Left ventricle myocardium superior (tissue), 1 donor: ENCODE measurements around the gene UFD1. TPM values are rescaled to one million over a fixed set of nuclear protein-coding genes. Genes with fewer than 3 reads are reported as not detected.

ENCODE experiments used
- ATAC-seq: fragments of 200-7000 bp; cut with Tn5 transposase; one replicate; pipeline ENCODE4 v1.9.1; 2020; ENCODE audit warnings: mild to moderate bottlenecking, moderate library complexity
- DNase-seq: peaks from one replicate; pipeline ENCODE4 v3.0.0-alpha.2; 2020
- intact Hi-C: fragments of 100-400 bp; cut with micrococcal nuclease; formaldehyde crosslinking; loops from one replicate; pipeline ENCODE4 v1.11.0; 2022
- total RNA-seq: library from RNA; stranded (reverse); fragmentation: NEBNext Ultra II Directional; extraction: Animal tissue kit (Norgen Biotek cat#: 25700); gene quantifications from one replicate; pipeline ENCODE4 v1.2.1, GENCODE V29; 2021
- donor health status: DM: no; HTN: yes; CAD: no; lungs with severe emphysema.

UFD1 gene
- total RNA-seq, 1 donor from 2014 or later: 44.5 TPM

DNA sequence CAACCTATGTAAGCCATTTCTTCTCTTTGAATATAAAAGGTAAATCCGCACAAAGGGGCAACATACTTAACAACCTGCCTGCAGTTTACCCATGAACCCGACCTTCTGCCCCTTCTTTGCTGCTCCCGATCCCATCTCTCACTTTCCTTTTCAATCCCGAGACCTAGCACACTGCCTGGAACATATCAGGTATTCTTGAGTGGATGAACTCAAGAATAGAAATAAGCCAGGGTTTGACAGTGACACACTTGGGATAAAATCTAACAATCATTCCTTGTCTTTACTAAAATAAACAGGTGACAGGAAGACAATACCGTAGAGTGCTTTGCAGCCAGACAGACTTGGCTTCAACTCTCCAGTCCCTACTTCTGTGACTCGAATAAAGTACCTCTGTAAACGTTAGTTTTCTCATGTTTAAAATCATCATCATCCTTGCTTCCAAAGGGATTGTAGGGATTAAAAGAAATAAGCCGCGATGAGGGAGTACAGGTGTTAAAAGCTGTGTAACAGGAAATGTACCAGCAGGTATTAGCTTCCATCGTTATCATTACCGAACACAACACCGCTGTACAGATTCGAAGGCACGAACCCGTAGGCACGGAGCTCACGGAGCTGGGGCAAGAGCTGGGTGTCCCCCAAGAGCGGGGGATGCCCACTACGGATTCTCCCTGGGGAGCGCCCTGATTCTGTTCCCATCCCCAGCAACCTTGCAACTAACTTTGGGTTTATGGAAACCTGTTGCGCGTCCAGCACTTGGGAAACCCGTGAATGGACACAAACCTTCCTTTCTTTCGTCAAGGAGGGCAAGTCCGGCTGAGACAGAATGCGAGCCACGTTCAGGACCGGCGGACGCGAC is 720 bp downstream of the UFD1 start:
- intact Hi-C loops: no loop called here
- ATAC-seq (no peak), DNase-seq (no peak)

DNA sequence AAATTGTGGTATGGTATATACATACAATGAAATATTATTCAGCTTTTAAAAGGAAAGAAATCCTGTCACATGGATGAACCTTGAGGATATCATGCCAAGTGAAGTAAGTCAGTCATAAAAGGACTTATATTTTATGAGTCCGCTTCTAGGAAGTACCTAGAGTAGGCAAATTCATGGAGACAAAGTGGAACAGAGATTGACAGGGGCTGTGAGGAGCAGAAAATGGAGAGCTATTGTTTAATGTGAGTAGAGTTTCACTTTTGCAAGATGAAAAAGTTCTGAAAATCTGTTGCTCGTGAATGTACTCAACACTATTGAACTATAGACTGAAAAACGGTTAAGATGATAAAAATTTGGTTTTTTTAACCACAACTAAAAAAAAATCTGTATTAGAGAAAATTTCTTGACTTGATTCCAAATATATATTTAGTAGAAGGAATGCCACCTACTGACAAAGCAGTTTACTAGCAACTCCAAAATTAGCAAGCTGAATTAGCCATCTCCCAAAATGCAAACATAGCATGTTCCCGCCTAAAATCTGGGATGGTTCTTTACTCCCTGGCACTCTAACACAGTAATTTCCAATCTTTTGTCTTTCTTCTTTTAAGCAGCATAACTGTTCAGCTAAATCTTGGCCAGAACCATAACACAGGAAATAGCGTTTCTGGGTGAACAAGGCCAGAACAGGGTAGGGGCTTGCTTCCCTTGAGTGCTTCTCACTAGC is 1.5 kb downstream of the UFD1 start:
- ATAC-seq (no peak), DNase-seq (no peak)
- intact Hi-C loops: no loop called here

DNA sequence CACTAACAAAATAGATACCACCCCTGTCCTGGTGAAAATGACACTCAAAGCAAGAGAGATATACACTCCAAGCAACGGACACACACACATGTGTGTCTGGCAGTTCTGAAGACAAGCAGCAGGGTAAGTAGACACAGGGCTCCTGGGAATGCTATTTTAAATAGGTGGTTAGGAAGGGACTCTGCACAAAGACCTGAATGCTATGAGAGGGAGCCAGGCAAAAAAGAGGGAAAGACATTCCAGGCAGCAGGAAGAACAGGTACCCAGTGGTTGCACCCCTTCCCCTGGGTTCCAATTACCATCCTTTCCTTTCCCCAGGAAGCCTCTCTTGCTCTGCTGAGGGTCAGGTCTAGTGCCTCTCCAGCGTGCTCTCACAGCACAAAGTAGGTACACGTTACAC is 3.0 kb downstream of the UFD1 start:
- ATAC-seq (no peak), DNase-seq (no peak)
- intact Hi-C loops: no loop called here

DNA sequence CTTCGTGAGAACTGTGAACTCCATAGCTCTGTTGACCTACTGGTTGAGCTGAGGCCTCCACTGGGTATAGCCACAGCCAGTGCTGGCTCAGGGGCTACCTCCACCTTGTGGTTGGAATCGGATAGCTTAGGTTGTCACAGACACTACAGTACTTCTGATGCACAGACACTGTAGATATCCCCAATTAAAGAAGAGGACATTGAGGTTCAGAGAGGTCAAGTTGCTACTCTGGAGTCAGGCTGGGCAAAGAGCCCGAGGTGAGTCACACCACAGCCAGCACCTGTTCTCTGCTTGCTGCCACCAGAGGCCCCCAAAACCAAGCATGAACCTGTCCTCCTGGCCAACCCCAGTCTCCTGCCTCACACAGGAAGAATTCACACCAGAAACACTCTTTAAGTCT is 5.4 kb downstream of the UFD1 start:
- intact Hi-C loops: no loop called here
- ATAC-seq (no peak), DNase-seq (no peak)

DNA sequence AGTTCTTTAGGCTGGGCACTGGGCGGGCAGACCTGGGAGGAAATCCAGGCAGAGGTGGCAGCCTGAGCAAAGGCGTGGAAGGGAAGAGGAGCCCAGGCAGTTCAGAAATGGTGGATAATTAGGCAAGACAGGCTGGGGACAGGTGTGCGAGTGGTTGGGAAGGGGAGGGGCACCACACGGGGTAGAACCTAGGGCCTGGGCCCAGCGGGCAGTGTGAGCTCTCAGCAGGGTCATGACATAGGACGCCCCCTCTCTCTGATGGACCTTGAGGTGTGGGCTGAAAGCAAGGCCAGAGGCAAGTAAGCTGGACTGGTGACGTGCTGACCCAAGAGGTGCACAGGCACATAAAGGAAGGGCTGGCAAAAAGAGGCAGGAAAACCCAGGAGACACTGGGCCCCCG is 6.8 kb downstream of the UFD1 start:
- DNase-seq (no peak), ATAC-seq (no peak)
- intact Hi-C loops: no loop called here

DNA sequence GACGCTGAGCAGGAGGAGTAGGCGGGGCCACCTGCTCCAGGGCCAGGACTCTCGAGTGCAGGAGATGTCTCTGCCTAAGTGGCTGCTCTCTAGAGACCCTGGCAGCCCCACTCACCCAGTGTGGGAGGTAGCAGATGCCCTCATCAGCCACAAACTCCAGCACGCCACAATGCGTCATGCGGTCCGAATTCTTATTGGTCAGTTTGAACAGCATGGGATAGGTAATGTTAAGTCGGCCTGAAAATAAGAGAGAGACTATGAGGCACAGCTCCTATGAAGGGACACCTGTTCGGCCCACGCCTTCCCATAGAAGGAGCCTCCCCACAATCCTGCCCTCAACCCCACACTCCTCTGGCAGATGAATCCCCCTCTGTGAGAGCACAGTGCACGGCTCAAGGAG is 7.4 kb downstream of the UFD1 start:
- no peak for DNase-seq
- ATAC-seq: no peak
- intact Hi-C loops: no loop called here

DNA sequence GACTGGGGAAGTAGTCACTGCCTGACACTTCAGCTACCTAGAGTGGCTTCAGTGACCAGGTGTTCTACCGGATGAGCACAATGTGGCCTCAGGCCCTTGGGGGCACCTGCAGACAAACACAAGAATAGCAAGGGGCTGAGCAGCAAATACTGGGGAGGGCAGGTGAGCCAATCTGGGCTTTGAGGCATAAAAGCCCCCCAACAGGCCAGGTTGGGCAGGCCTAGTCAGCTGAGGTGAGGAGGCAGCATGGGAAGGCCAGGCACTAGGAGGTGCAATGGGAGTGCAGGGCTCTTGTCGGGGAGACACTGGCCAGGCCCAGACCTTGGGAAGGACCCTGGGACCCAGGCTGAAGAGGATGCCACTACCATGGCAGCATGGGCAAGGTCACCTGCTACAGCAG is 9.0 kb downstream of the UFD1 start:
- intact Hi-C loops: no loop called here
- no peak for DNase-seq
- no peak for ATAC-seq

DNA sequence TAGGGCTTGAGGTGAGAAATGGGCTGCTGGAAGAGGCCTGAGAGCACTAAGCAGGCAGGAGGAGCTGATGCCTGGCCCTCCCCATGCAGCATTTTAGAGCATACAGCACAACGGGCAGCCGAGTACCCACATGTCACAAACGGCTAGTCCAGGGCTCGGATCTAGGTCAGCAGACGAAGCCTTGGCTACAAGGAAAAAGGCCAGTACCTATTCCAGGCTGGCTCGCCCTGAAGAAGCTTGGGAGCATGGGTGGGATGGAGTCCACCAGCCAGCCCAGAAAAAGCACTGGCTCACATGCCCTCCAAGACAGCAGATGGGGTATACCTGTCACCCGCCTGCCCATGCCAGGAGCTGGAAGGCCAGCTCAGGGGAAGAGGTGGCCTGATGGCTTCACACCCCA is 9.6 kb downstream of the UFD1 start:
- intact Hi-C loops: no loop called here
- DNase-seq: no peak
- no peak for ATAC-seq

DNA sequence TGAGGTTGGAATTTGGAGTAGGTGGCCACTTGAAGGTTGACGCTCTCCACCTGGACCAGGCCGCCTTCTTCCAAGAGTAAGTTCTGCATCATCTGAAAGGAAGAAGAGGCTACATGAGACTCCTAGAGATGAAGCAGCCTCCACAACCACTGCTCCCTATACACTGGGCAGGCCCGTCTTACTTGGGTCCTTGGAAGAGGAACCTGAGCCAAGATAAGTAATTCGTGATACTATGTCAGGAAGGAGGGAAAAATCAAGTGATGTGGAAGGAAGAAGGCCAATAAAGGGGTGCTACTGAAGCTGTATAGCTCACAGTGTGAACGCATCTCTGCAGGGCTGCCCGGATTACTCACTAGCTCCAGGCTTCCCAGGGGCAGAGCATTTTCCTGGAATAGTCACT is 11.1 kb downstream of the UFD1 start:
- intact Hi-C loops: no loop called here
- no peak for ATAC-seq
- no peak for DNase-seq

DNA sequence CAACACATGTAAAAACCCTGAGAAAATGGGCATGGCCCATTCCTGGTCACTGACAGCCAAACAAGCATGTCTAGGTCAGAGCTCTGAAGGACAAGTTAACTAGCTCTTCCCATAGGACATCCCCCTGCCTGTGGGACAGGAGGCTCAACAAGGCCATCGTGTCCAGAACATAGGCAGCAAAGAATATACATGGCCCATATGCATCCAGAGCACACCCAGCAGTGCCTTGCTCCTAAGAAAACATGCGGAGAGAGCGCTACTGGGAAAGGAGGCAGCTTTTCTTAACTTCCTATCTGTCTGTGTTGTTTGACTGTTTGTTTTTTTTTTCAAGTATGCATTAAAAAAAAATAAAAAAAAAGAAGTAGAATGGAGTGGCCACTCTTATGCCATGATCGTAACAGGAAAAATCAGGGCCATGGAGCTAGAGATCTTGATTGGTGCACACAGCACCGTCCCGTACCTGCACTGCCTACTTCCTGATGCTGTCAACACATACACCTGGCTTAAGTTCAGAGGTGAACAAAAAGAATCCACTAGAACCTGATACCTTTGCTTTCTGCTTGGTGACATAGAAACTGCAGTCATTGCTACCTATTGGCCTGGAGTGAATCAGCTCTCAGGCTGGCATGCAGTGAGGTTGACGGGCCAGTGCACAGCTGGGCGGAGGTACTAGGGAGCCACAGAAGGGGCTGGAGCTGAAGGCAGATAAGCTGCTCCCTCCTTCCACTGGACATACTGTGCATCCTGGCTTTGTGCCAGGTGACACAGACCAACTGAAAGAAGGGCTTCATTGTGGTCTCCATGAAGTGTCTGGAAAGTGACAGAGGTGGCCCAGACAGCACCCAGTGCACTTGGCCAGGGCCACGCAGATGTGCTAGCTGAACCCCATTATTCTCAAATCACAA is 11.9 kb downstream of the UFD1 start:
- no peak for ATAC-seq
- DNase-seq: no peak
- intact Hi-C loops: no loop called here

DNA sequence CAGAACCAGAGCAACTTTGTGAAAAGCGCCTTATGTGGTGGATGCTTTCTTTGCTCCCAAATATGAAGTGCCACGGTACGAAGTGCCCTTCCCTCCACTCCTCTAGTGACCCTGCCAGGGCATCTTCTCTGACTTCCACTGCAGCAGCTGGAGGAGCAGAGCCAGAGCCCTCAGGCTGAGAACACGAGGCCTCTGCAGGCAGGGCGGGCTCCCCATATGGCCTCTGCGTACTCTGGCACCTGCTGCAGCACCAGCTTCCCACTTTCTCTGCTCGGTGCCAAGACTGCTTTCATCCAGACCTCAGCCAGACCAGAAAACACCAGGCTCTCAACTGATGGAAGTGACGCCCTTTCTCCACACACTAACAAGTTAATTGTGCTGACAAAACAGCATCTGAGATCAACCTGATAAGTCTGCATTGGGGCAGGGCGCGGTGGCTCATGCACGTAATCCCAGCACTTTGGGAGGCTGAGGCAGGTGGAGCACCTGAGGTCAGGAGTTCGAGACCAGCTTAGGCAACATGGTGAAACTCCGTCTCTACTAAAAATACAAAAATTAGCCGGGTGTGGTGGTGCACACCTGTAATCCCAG is 12.8 kb downstream of the UFD1 start:
- intact Hi-C loops: no loop called here
- ATAC-seq (no peak), DNase-seq (no peak)

DNA sequence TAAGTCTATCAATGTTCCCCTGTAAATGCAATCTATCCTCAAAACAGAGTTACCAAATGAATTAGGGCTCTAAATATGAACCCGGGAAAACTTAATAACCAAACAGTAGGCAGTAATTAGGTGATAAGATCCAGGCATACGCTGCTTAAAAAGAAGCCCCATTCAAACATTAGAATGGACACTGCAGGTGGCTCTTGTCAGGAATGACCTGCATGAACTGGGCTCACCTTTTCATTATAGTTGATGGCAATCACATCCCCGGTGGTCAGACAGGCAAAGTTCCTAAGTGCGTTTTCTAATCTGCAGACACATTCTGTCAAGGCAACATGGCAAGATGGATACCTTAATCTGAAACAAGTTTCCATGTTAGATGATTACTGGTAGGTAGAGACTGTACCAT is 14.0 kb downstream of the UFD1 start:
- ATAC-seq: no peak
- intact Hi-C loops: no loop called here
- DNase-seq: no peak

DNA sequence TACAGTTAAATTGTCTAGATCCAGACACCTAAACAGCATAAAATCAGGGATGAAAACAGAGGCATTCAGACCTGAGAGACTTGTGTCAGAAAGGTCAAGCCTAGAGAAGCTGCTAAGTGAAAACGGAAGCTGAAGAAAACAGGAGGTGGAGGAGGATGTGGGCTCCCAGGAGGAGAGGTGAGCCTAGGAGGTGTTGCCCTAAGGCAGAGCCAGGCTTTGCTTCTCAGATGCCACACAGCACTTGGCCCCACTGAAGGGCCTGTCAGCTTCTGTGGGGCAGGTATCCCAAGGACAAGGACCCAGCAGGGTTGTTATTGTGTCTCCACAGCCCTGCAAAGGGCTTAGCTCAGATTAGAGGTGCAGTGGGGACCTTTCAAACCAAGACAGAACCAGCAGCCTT is 14.4 kb downstream of the UFD1 start:
- ATAC-seq: no peak
- intact Hi-C loops: no loop called here

DNA sequence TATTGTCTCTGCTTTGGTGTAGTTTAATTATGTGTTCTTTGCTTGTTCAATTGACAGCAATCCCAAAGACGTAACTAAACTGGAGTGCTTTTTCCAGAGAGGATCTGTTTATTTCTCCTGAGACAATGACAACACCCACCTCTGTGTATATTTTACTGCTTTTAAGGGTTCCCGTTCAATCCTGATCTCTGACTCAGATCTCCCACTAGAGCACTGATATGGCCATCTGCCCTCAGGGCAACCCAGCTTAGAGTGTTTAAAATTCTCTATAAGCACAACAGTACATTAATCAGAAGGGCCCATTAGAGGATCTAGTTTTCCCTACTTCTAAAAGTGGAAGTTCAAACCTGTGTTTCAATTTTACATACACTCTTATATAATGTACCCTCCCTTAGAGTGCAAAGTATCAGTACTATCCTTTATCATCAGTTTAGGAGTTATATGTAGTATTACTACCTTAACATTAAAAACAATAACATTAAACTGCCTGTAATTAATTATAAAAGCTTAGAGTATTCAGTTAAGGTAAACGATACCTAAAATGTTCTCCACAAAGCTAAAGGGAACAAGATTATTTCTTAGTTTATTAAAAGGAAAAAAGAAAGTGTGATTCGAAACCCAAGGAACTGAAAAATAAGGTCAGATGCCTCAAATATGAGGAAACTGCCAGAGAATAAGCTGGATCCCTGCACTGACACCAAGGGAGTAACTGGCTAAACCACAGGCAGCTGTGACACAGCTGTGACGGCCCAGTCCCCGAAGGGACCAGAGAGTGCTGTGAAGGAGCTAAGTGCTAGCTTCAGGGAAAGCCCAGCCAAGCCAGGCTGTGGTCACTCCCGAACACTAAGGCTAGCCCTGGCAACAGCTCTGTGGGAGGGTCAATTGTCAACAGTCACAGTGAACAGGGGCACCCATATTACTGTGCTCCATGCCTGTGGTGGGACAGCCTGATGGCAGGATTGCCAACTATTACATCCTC is 15.2 kb downstream of the UFD1 start:
- intact Hi-C loops: no loop called here

More for the DNA sequence above, 14.4 kb downstream of the UFD1 start:
- DNase-seq: no peak

DNA sequence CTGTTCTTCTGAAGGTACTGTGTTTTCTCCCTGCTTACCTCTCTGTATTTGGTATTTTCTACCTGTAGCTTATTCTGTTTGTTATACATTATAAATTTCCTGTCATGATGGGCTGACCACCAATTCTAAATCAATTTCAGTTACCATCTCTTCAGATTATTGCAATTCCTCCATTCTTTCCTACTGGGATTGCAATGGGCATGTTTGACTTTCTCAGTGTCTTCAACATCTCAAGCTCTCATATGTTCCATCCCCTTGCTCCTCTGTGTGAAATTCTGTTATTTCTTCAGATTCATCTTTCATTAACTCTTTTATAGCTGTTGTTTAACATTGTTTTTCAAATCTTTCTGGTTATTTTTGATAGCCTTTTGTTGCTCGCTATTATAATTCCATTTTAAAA is 16.0 kb downstream of the UFD1 start:
- intact Hi-C loops: no loop called here
- DNase-seq: no peak

More for the DNA sequence above, 15.2 kb downstream of the UFD1 start:
- DNase-seq: peak; percentile 67
- ATAC-seq: peak; percentile 93

DNA sequence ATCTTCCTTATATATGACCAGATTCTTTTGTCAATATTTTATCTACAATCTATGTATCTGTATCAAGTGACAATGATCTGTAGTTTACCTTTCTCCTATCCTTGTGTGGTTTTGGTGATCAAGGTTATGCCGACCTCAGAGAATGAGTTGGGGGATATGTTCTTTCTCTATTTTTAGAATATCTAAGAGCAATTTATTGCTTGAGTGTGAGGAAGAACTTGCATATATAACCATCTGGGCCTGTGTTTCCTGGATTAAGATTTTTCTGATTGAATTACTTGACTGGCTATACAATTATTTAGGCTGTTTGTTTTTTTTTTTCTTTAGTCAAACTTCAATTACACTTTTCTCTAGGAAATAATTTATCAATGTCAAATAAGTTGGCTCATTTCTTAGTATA is 17.5 kb downstream of the UFD1 start:
- DNase-seq (no peak), ATAC-seq (no peak)
- intact Hi-C loops: no loop called here

More for the DNA sequence above, 16.0 kb downstream of the UFD1 start:
- ATAC-seq: no peak

DNA sequence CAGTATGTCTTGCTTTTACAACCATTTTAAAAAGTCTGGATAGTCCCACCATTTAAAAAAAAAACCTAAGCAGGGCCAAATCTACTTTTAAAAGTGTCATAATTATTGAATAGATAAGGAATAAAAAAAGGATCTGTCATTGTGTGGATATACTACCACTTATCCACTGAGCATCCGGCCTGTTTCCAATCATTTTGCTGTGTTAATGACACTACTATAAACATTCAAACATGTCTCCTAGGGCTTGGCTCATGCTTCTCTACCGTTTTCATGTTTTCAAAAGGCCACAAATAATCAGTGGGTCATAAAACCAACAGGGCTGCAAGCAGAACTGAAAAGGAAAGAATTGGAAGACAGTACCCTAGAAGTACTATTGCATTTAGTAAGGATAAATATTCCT is 19.0 kb downstream of the UFD1 start:
- ATAC-seq (no peak), DNase-seq (no peak)
- intact Hi-C loops: no loop called here

DNA sequence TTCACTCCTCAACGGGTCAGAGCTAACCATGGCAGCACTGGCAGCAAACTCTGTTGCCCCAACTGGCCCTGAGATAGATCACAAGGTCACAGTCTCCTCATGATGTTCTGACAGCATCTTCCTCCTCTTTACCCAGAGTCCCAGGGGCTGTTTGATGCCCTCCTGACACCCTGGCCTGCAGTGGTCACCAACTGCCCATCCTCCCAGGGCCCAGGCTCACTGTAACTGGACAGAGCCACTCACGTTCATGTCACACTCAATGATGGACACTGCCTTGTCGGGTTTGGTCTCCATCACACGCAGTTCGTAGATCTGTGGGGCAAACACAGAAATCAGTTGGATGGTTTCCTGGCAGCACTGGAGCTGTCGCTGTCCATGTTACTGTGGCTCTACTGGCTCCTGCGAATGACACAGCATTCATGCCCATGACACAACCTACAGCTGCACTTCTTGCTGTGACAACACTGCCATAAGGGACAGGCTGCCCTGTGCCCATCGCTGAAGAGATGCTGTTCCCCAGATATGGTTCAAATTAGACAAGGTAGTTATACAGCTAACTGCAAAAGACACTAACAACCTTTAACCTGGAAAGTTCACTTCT is 21.1 kb downstream of the UFD1 start:
- intact Hi-C loops: no loop called here
- ATAC-seq (no peak), DNase-seq (no peak)
